ENCODE measurements around the gene ZNF423. TPM values are rescaled to one million over a fixed set of nuclear protein-coding genes. Genes with fewer than 3 reads are reported as not detected.

Gene ZNF423
- total RNA-seq, 4 donors from 2014 or later: 4.1 to 20.2 (median 10.3) TPM

DNA sequence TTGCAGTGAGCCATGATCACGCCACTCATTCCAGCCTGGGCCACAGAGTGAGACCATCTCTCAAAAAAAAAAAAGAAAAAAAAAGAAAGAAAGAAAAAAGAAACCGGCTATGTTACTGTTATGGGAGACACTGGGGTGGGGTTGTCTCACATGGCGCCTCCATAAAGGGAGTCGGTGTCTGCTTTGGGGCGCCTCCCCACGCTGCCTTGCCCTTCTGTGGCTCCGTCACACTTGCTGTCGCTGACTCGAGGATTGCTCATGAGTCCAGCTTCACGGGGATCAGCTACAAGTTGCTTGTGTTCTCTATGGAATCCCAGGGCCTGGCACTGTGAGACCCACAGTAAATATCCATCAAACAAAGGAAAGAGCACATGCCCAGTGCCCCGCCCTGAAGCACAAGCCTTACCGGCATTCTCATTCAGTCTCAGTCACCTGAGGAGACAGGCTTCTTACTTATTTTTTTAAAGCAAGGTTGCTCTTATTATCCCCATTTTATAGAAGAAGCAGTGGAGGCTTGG, 40.6 kb upstream of the ZNF423 start:
- TF ChIP-seq, protein P1, sequence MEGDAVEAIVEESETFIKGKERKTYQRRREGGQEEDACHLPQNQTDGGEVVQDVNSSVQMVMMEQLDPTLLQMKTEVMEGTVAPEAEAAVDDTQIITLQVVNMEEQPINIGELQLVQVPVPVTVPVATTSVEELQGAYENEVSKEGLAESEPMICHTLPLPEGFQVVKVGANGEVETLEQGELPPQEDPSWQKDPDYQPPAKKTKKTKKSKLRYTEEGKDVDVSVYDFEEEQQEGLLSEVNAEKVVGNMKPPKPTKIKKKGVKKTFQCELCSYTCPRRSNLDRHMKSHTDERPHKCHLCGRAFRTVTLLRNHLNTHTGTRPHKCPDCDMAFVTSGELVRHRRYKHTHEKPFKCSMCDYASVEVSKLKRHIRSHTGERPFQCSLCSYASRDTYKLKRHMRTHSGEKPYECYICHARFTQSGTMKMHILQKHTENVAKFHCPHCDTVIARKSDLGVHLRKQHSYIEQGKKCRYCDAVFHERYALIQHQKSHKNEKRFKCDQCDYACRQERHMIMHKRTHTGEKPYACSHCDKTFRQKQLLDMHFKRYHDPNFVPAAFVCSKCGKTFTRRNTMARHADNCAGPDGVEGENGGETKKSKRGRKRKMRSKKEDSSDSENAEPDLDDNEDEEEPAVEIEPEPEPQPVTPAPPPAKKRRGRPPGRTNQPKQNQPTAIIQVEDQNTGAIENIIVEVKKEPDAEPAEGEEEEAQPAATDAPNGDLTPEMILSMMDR (IDR thresholded peaks at IDR 0.05; ENCODE audit: low read depth): no peak

DNA sequence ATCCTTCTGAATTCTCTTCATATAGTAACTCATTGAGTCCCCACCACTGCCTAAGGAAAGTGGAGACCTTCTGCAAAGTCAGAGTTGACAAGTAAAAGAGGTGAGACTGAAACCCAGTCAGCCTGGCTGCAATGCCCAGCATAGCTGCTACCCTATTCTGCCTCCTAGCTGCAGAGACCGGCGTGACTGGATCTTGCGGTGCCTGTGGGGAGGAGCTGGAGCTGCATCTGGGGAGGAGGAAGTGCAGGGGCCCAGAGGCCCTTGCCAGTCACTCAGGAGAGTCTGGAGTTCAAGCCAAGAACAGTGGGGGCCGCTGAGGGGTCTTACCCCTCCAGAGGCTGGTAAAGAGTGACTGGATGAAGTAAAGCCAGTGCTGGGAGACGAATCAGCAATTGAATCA, 35.0 kb upstream of the ZNF423 start:
- TF ChIP-seq, protein P1 (IDR thresholded peaks at IDR 0.05; ENCODE audit: low read depth): no peak

DNA sequence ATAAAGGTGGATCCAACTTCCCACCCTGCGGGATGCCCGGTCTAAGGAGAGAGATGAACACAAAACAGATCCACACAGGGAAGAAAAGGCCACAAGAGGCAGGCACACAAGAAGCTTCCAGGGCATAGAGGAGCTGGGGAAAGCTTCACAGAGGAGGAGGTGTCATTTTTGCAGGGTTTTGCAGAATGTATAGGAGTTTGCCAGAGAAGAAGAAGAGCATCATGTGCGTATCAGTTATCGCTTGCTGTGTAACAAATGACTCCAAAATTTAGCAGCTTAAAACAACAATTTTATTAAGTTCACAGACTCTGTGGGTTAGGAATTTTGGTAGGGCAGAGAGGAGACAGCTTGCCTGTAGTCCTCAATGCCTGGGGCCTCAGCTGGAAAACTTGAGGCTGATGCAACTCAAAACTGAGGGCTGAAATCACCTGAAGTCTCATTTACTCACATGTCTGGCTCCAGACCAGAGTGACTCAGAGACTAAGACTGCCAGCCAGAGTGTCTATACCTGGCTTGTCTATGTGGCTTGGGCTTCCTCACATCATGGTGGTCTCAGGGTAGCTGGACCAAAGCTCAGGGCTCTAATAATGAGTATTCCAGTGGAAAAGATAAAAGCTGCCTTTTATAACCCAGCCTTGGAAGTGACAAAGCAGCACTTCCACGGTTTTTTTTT, 33.9 kb upstream of the ZNF423 start:
- TF ChIP-seq, protein P1 (IDR thresholded peaks at IDR 0.05; ENCODE audit: low read depth): no peak

DNA sequence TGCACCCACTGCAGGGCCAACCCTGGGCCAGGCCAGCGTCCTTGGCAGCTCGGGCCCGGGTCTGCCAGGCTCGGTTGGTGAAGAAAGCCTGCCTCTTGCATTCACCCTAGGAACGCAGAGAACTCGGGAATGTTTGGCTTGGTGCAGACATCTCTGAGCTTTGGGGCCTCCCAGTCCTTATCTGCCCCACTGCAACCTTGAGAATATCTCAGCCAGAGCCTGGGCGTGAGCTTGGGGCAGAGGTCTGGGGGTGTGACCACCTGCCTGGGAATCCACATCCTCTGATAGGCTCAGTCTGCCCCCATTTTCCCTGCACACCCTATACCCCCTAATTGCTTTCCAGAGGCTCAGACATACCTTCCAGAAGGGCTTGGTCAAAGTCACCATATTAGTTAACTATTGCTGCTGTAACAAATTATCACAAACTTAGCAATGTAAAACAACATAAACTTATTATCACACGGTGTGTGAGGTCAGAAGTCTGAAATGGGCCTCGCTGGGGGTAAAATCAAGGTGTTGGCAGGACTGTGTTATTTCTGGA, 30.7 kb upstream of the ZNF423 start:
- TF ChIP-seq, protein P1 (IDR thresholded peaks at IDR 0.05; ENCODE audit: low read depth): no peak

DNA sequence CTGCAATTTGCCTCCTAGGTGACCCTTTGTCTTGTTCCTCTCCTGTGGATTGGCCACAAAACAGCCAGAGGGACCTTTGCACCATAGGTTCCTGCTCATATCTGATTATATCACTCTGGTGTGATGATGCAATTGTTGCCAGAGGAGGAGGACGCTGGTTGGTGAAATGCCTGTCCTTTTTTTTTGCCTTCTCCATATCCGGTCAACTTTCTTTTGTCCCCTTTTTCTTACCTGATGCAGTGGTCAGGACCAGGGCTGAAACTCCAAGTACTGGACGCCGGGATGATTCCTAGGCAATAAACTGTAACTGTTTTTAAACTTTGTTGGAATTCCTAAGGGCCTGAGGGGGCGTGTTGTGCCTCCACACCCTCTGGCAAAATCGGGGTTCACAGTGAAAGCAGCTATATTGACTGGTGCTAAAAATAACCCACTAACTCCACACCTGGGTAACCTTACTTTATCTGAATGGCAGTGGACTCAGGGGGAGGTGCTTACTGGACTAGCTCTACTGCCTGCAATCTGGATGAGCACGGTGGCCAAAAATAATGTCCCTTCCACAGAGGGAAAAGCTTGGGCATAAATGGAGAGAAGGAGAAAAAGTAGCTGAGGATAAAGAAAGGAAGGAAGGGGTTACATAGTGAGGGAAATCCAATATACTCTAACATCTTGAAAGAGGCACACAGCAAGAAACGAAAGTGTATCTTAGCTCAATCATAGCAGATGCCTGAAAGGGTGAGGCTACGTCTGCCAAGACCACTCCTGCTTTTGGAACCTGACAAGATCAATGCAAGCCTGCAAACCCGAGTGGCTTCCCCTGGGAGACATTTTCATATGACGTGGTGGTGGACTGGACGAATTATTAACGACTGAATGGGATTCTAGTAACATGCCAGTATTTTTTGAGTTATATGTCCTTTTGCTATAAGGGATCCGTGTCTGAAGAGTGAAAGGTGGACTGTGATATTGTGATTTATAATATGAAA, 28.4 kb upstream of the ZNF423 start:
- TF ChIP-seq, protein P1 (IDR thresholded peaks at IDR 0.05; ENCODE audit: low read depth): no peak

DNA sequence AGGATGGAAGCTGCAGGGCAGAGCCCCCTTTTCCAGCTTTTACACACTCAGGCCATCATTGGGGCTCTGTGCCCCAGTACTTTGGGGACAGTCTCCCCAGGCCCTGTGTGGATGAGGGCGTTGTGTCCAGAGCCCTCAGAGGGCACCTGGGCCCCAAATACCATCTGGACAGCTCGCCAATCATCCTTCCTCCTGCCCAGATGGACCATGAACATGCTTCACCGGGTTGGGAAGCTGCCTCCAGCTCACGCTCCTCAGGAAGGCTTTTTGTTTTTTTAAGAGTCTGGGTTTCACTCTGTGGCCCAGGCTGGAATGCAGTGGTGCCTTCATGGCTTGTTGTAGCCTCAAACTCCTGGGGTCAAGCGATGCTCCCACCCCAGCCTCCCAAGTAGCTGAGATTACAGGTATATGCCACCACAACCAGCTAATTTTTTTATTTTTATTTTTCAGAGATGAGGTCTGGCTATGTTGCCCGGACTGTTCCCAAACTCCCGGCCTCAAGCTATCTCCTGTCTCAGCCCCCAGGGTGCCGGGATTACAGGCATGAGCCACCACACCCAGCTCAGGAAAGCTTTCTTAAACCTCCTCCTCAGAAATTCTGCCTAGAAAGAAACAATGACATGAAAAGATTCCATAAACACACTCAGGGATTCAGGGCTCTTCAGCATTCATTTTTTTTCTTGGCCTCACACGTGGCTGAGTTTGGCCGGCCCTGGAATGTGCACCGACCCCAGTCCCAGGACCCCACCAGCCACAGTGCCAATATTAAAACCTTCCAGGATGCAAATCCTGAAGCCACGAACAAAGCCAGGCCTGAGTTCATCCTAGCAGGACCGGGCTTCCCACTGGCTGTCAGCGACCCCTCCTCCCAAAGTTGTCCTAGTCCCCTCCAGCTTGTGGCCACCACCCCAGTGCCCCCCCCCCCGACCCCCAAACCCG, 27.4 kb upstream of the ZNF423 start:
- TF ChIP-seq, protein P1 (IDR thresholded peaks at IDR 0.05; ENCODE audit: low read depth): no peak

Measured in subcutaneous adipose tissue (tissue), 4 donors.